NCI-H226 (cell line): Measurements from ENCODE around the gene PPP1R12B.
A peak's percentile ranks its signal among the peaks of the same experiment; 100 is the strongest.
"Not testable (repeated sequence)": the region's sequence is repeated elsewhere in the genome, so short reads cannot be mapped to it uniquely, and the experiment has no call there.

Experiments
- DNase-seq: peaks from one replicate; pipeline ENCODE4 v3.0.0-alpha.2; 2015

The PPP1R12B gene

GRCh38 chr1:202540014-202540413 lies 191.5 kb downstream of the PPP1R12B start:
- no peak for DNase-seq

GRCh38 chr1:202540448-202540847 lies 191.9 kb downstream of the PPP1R12B start:
- DNase-seq, result no peak

- not testable (repeated sequence) for DNase-seq
Observed at GRCh38 chr1:202540858-202541257, 192.4 kb downstream of the PPP1R12B start.

- not testable (repeated sequence) for DNase-seq
Observed at GRCh38 chr1:202542415-202542814, 193.9 kb downstream of the PPP1R12B start.

GRCh38 chr1:202543537-202543936 lies 195.0 kb downstream of the PPP1R12B start:
- DNase-seq, result not testable (repeated sequence)

- not testable (repeated sequence) for DNase-seq
Observed at GRCh38 chr1:202544766-202545449, 196.4 kb downstream of the PPP1R12B start.

- not testable (repeated sequence) for DNase-seq
Observed at GRCh38 chr1:202545647-202546303, 197.3 kb downstream of the PPP1R12B start.

GRCh38 chr1:202546377-202546776 lies 197.9 kb downstream of the PPP1R12B start:
- not testable (repeated sequence) for DNase-seq

- DNase-seq, result peak; percentile 41
Observed at GRCh38 chr1:202546796-202547195, 198.3 kb downstream of the PPP1R12B start.

GRCh38 chr1:202547215-202547614 lies 198.7 kb downstream of the PPP1R12B start:
- DNase-seq, result no peak

- not testable (repeated sequence) for DNase-seq
Observed at GRCh38 chr1:202550088-202550487, 201.6 kb downstream of the PPP1R12B start.

- DNase-seq, result no peak
Observed at GRCh38 chr1:202551683-202552082, 203.2 kb downstream of the PPP1R12B start.

GRCh38 chr1:202552615-202553014 lies 204.1 kb downstream of the PPP1R12B start:
- not testable (repeated sequence) for DNase-seq

GRCh38 chr1:202553078-202553477 lies 204.6 kb downstream of the PPP1R12B start:
- DNase-seq, result not testable (repeated sequence)

- peak; percentile 94 for DNase-seq
Observed at GRCh38 chr1:202553560-202554038, 205.1 kb downstream of the PPP1R12B start.

GRCh38 chr1:202554619-202555018 lies 206.1 kb downstream of the PPP1R12B start:
- not testable (repeated sequence) for DNase-seq

GRCh38 chr1:202556037-202556436 lies 207.5 kb downstream of the PPP1R12B start:
- DNase-seq, result not testable (repeated sequence)

GRCh38 chr1:202557662-202558061 lies 209.2 kb downstream of the PPP1R12B start:
- DNase-seq, result not testable (repeated sequence)

- DNase-seq, result no peak
Observed at GRCh38 chr1:202561240-202561639, 212.7 kb downstream of the PPP1R12B start.

- DNase-seq, result no peak
Observed at GRCh38 chr1:202561726-202562443, 213.4 kb downstream of the PPP1R12B start.

- no peak for DNase-seq
Observed at GRCh38 chr1:202562444-202563060, 214.1 kb downstream of the PPP1R12B start.

GRCh38 chr1:202563818-202564217 lies 215.3 kb downstream of the PPP1R12B start:
- no peak for DNase-seq

GRCh38 chr1:202564958-202565495 lies 216.5 kb downstream of the PPP1R12B start:
- DNase-seq, result no peak
